Activated CD4-positive, alpha-beta T cell treated with anti-CD3 and anti-CD28 coated beads, Interleukin-2, amount 10 ng/mL, durations not matched to agents 24 days and 14 days (primary cell): ENCODE data around the gene TSPAN10. TPM values are rescaled to one million over a fixed set of nuclear protein-coding genes. Genes with fewer than 3 reads are reported as not detected.

Source experiments
- DNase-seq: peaks from one replicate; pipeline ENCODE4 v3.0.0; 2022
- H3K27ac Mint-ChIP-seq: one replicate; pipeline ENCODE4 v1.8.0; 2022; ENCODE audit warnings: mild to moderate bottlenecking, mixed read lengths
- H3K27me3 Mint-ChIP-seq: one replicate; pipeline ENCODE4 v1.8.0; 2022; ENCODE audit warnings: mixed read lengths
- H3K36me3 Mint-ChIP-seq: one replicate; pipeline ENCODE4 v1.8.0; 2022; ENCODE audit warnings: low read depth, mild to moderate bottlenecking, mixed read lengths
- H3K4me1 Mint-ChIP-seq: one replicate; pipeline ENCODE4 v1.8.0; 2021; ENCODE audit warnings: mixed read lengths
- H3K4me3 Mint-ChIP-seq: one replicate; pipeline ENCODE4 v1.8.0; 2022; ENCODE audit warnings: mild to moderate bottlenecking, moderate library complexity, mixed read lengths
- H3K9me3 Mint-ChIP-seq: one replicate; pipeline ENCODE4 v1.8.0; 2021; ENCODE audit warnings: mixed read lengths
- intact Hi-C: fragments of 100-400 bp; cut with micrococcal nuclease; formaldehyde crosslinking; loops from one replicate; pipeline ENCODE4 v1.15.1; 2023
- total RNA-seq: library from RNA; stranded (reverse); gene quantifications from 2 replicates; pipeline ENCODE4 v1.2.3, GENCODE V29; 2022

The TSPAN10 gene
- total RNA-seq, 1 donor from 2014 or later, result 0.37 TPM

GRCh38 chr17:81693509-81694210 lies 56.7 kb downstream of the TSPAN10 start:
- intact Hi-C loops, result no loop called here
- Mint-ChIP-seq H3K4me1 (peaks cover 2% of the 10 kb centered on the region), H3K36me3 (peaks cover 48% of the 10 kb centered on the region), H3K4me3 (no peak overlapping the region), H3K27ac (no peak overlapping the region), H3K27me3 (no peaks in the 10 kb centered on the region), H3K9me3 (no peaks in the 10 kb centered on the region)
- no peak for DNase-seq

- Mint-ChIP-seq H3K9me3 (no peaks in the 10 kb centered on the region), H3K4me3 (no peak overlapping the region), H3K27ac (no peak overlapping the region), H3K27me3 (no peaks in the 10 kb centered on the region), H3K36me3 (peaks cover 44% of the 10 kb centered on the region), H3K4me1 (peaks cover 2% of the 10 kb centered on the region)
- intact Hi-C loops, result no loop called here
- no peak for DNase-seq
Observed at GRCh38 chr17:81694810-81695209, 57.8 kb downstream of the TSPAN10 start.

GRCh38 chr17:81695211-81695610 lies 58.2 kb downstream of the TSPAN10 start:
- no peak overlapping the region for H3K27ac Mint-ChIP-seq
- no peaks in the 10 kb centered on the region for H3K27me3 Mint-ChIP-seq
- H3K4me3 Mint-ChIP-seq, result no peak overlapping the region
- intact Hi-C loops, result no loop called here
- peaks cover 40% of the 10 kb centered on the region for H3K36me3 Mint-ChIP-seq
- H3K9me3 Mint-ChIP-seq, result no peaks in the 10 kb centered on the region
- H3K4me1 Mint-ChIP-seq, result peaks cover 2% of the 10 kb centered on the region
- no peak for DNase-seq

GRCh38 chr17:81695801-81696200 lies 58.8 kb downstream of the TSPAN10 start:
- Mint-ChIP-seq H3K36me3 (peaks cover 41% of the 10 kb centered on the region), H3K27ac (no peak overlapping the region), H3K4me1 (peaks cover 3% of the 10 kb centered on the region), H3K9me3 (no peaks in the 10 kb centered on the region), H3K27me3 (no peaks in the 10 kb centered on the region), H3K4me3 (no peak overlapping the region)
- intact Hi-C loops, result no loop called here
- no peak for DNase-seq

GRCh38 chr17:81696218-81696941 lies 59.4 kb downstream of the TSPAN10 start:
- Mint-ChIP-seq H3K4me1 (peaks cover 6% of the 10 kb centered on the region), H3K27me3 (no peaks in the 10 kb centered on the region), H3K36me3 (peaks cover 40% of the 10 kb centered on the region), H3K4me3 (no peak overlapping the region), H3K9me3 (no peaks in the 10 kb centered on the region), H3K27ac (no peak overlapping the region)
- DNase-seq, result no peak
- intact Hi-C loops, result no loop called here

- Mint-ChIP-seq H3K4me1 (peaks cover 12% of the 10 kb centered on the region), H3K36me3 (peaks cover 42% of the 10 kb centered on the region), H3K4me3 (no peak overlapping the region), H3K9me3 (no peaks in the 10 kb centered on the region), H3K27me3 (no peaks in the 10 kb centered on the region), H3K27ac (peak overlapping the region; percentile 66)
- intact Hi-C loops, result no loop called here
- DNase-seq, result no peak
Observed at GRCh38 chr17:81697261-81698044, 60.5 kb downstream of the TSPAN10 start.

Other genes starting within 250 kb of the TSPAN10 start
- gene BAHCC1, start 241.7 kb upstream of the TSPAN10 start, total RNA-seq, result 0.05 TPM in 1 of 2 replicates, not detected in the other
- gene ACTG1, start 124.4 kb upstream of the TSPAN10 start, total RNA-seq, result 3,353 and 3,420 TPM in 2 replicates
- 0.26 and 0.51 TPM in 2 replicates for gene FSCN2, start 108.8 kb upstream of the TSPAN10 start, total RNA-seq
- gene FAAP100, start 84.8 kb upstream of the TSPAN10 start, total RNA-seq, result 72.2 and 76.5 TPM in 2 replicates
- 142 and 147 TPM in 2 replicates for gene NPLOC4, start 84 bp upstream of the TSPAN10 start, total RNA-seq
- gene PDE6G, start 19.3 kb downstream of the TSPAN10 start, total RNA-seq, result 3.7 and 5.7 TPM in 2 replicates
- 52.8 and 57.8 TPM in 2 replicates for gene OXLD1, start 29.4 kb downstream of the TSPAN10 start, total RNA-seq
- 54.7 and 60.2 TPM in 2 replicates for gene CCDC137, start 29.5 kb downstream of the TSPAN10 start, total RNA-seq
- gene ARL16, start 46.6 kb downstream of the TSPAN10 start, total RNA-seq, result 34.9 and 37.6 TPM in 2 replicates
- gene HGS, start 46.8 kb downstream of the TSPAN10 start, total RNA-seq, result 136 and 137 TPM in 2 replicates
- 232 and 233 TPM in 2 replicates for gene MRPL12, start 66.2 kb downstream of the TSPAN10 start, total RNA-seq
- 48.6 and 52.7 TPM in 2 replicates for gene SLC25A10, start 75.1 kb downstream of the TSPAN10 start, total RNA-seq
- not detected in 2 replicates for gene GCGR, start 167.0 kb downstream of the TSPAN10 start, total RNA-seq
- gene MCRIP1, start 196.1 kb downstream of the TSPAN10 start, total RNA-seq, result 46.7 and 51.9 TPM in 2 replicates
- not detected in 2 replicates for gene PPP1R27, start 197.9 kb downstream of the TSPAN10 start, total RNA-seq
- gene P4HB, start 223.3 kb downstream of the TSPAN10 start, total RNA-seq, result 458 and 507 TPM in 2 replicates
- 697 and 714 TPM in 2 replicates for gene ARHGDIA, start 234.1 kb downstream of the TSPAN10 start, total RNA-seq